Glutamatergic neuron (in vitro differentiated cells): ENCODE measurements around the gene RBM19. TPM values are rescaled to one million over a fixed set of nuclear protein-coding genes. Genes with fewer than 3 reads are reported as not detected.

Experiments used
- DNase-seq: peaks from one replicate; pipeline ENCODE4 v3.0.0; 2022
- H3K27ac Mint-ChIP-seq: one replicate; pipeline ENCODE4 v1.8.0; 2020; ENCODE audit warnings: mild to moderate bottlenecking, mixed read lengths, inconsistent platforms; ENCODE audit not compliant: unreplicated experiment
- H3K27me3 Mint-ChIP-seq: one replicate; pipeline ENCODE4 v1.8.0; 2020; ENCODE audit warnings: mild to moderate bottlenecking, moderate library complexity, mixed read lengths, inconsistent platforms; ENCODE audit not compliant: unreplicated experiment
- H3K36me3 Mint-ChIP-seq: one replicate; pipeline ENCODE4 v1.8.0; 2020; ENCODE audit warnings: mild to moderate bottlenecking, mixed read lengths, inconsistent platforms; ENCODE audit not compliant: unreplicated experiment
- H3K4me1 Mint-ChIP-seq: one replicate; pipeline ENCODE4 v1.8.0; 2020; ENCODE audit warnings: mild to moderate bottlenecking, low read depth, mixed read lengths, inconsistent platforms; ENCODE audit not compliant: unreplicated experiment
- H3K4me3 Mint-ChIP-seq: one replicate; pipeline ENCODE4 v1.8.0; 2020; ENCODE audit warnings: mild to moderate bottlenecking, mixed read lengths, inconsistent platforms; ENCODE audit not compliant: unreplicated experiment
- H3K9me3 Mint-ChIP-seq: one replicate; pipeline ENCODE4 v1.8.0; 2020; ENCODE audit warnings: mild to moderate bottlenecking, moderate library complexity, mixed read lengths, inconsistent platforms; ENCODE audit not compliant: unreplicated experiment
- CTCF ChIP-seq: fragments of 200-600 bp; sonication (generic); IDR thresholded peaks from one replicate; pipeline ENCODE4 v1.5.0; 2021; ENCODE audit not compliant: partially characterized antibody, unreplicated experiment
- total RNA-seq: library from RNA; stranded (reverse); fragmentation: NEBNext Ultra II Directional; extraction: Animal tissue kit (Norgen Biotek cat#: 25700); gene quantifications from one replicate; pipeline ENCODE4 v1.2.1, GENCODE V29; 2021; ENCODE audit not compliant: unreplicated experiment

The RBM19 gene
- total RNA-seq, 1 donor from 2014 or later: 27.4 TPM

GRCh38 chr12:113923251-113923650, 42.9 kb downstream of the RBM19 start:
- TF ChIP-seq CTCF: no peak
- DNase-seq: no peak
- H3K27ac Mint-ChIP-seq: no peak overlapping the region
- H3K4me1 Mint-ChIP-seq: no peaks in the 10 kb centered on the region
- no peaks in the 10 kb centered on the region for H3K36me3 Mint-ChIP-seq
- H3K9me3 Mint-ChIP-seq: no peaks in the 10 kb centered on the region
- peaks cover 1% of the 10 kb centered on the region for H3K27me3 Mint-ChIP-seq
- no peak overlapping the region for H3K4me3 Mint-ChIP-seq

GRCh38 chr12:113921430-113921829, 44.7 kb downstream of the RBM19 start:
- DNase-seq: no peak
- Mint-ChIP-seq H3K27me3 (peaks cover 1% of the 10 kb centered on the region), H3K36me3 (no peaks in the 10 kb centered on the region)

DNA sequence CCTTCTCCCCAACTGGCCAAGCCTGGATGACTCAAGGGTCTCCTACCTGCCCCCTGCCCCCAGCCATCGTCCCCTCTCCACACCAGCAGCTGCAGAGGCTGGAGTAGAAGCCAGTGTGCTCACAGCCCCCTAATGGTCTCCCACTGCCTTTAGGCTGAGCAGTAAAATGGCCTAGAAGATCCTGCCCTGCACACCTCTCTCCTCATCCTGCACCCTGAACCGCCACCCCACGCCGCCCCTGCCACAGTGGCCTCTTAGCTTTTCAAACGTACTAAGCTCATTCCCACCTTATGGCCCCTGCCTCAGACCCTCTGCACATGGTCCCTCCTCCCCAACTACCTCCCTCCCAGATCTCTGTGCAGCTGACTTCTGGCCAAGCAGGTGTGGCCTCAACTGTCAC, 46.3 kb downstream of the RBM19 start:
- Mint-ChIP-seq H3K4me3 (no peak overlapping the region), H3K9me3 (no peaks in the 10 kb centered on the region), H3K27ac (no peak overlapping the region), H3K36me3 (no peaks in the 10 kb centered on the region), H3K27me3 (peaks cover 1% of the 10 kb centered on the region), H3K4me1 (no peaks in the 10 kb centered on the region)
- TF ChIP-seq CTCF: no peak
- DNase-seq: no peak

More at GRCh38 chr12:113921430-113921829, 44.7 kb downstream of the RBM19 start:
- H3K4me3 Mint-ChIP-seq: no peak overlapping the region
- H3K9me3 Mint-ChIP-seq: no peaks in the 10 kb centered on the region
- no peak overlapping the region for H3K27ac Mint-ChIP-seq
- H3K4me1 Mint-ChIP-seq: no peaks in the 10 kb centered on the region
- TF ChIP-seq CTCF: no peak

DNA sequence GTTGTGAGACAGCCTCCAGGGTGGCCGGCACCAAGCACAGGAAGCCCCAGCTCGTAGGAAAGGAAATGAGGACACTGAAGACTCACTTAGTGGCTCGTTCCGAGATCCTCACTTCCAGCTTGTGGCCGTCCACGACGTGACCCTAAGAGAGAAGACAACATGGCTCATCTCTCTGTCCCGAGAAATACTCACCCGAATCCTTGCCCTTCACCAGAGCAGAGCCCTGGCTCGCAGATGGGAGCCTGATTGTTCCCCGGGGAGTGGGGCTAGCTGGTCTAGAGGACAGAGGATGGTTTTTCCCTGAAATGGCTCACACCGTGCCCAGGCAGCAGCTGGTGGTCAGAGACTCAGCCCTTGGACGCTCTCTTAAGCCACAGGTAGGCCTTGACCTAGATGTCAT, 47.8 kb downstream of the RBM19 start:
- H3K27ac Mint-ChIP-seq: no peak overlapping the region

DNA sequence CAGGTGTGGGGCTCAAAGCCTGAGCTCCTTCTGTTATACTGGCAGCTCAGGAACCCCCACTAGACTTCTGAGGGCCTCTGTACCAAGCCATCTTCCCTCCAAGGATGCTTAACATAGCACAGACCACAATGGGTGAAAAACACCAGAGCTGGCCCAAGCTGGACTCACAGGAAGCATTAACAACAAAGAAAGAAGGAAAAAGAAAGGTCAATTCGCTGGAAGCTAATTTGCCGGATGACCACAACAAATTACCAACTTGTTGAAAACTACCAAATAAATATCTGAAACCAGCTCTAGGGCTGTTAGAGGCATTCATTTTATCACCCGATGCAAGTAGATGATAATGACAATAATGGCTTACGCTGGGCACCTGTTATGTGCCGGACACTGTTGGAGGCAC, 48.7 kb downstream of the RBM19 start:
- no peaks in the 10 kb centered on the region for H3K9me3 Mint-ChIP-seq
- no peaks in the 10 kb centered on the region for H3K36me3 Mint-ChIP-seq
- H3K27me3 Mint-ChIP-seq: peaks cover 4% of the 10 kb centered on the region
- peaks cover 7% of the 10 kb centered on the region for H3K4me1 Mint-ChIP-seq
- H3K27ac Mint-ChIP-seq: no peak overlapping the region
- TF ChIP-seq CTCF: no peak
- DNase-seq: no peak
- no peak overlapping the region for H3K4me3 Mint-ChIP-seq

More for the DNA sequence above, 47.8 kb downstream of the RBM19 start:
- Mint-ChIP-seq H3K27me3 (peaks cover under 1% of the 10 kb centered on the region), H3K4me3 (no peak overlapping the region), H3K36me3 (no peaks in the 10 kb centered on the region), H3K9me3 (no peaks in the 10 kb centered on the region), H3K4me1 (peaks cover 3% of the 10 kb centered on the region)
- TF ChIP-seq CTCF: no peak
- DNase-seq: no peak
